Measurements from ENCODE around the gene NCSTN.

GRCh38 chr1:160400646-160401486, 57.7 kb downstream of the NCSTN start:
- TF ChIP-seq CTCF (conservative IDR thresholded peaks at IDR 0.05; ENCODE audit: low read length), result no peak
- TF ChIP-seq EZH2phosphoT487 (IDR thresholded peaks at IDR 0.05; ENCODE audit: borderline replicate concordance, low read depth, low read length), result no peak
